Head of caudate nucleus (tissue), 42 donors: ENCODE data around the gene NOL6.
"Not testable (repeated sequence)": the region's sequence is repeated elsewhere in the genome, so short reads cannot be mapped to it uniquely, and the experiment has no call there.

Experiments used
- DNase-seq, 42 donors: peaks; one replicate each; pipeline versions ENCODE4 v3.0.0 to v3.0.0-alpha.2; 2020 to 2021; ENCODE audit warnings: mixed read lengths in 7 of 42
- intact Hi-C: fragments of 100-400 bp; cut with DNase I; formaldehyde crosslinking; loops from one replicate; pipeline ENCODE4 v1.15.0; 2022

The NOL6 gene

GRCh38 chr9:33473643-33474352 lies at the start of gene NOL6:
NOL6 (minus strand) TSS chr9:33473924; CDS start chr9:33473842, 82 bp downstream.
- DNase-seq = peak; percentile 91 to 99 (median 98)
- intact Hi-C loops = loop anchor here (5.0 to 10.0 kb wide), 2 partner anchors 39 to 179 kb away; partner anchors contain the start of gene NFX1

- intact Hi-C loops, DNase-seq: not testable (repeated sequence)
Observed at GRCh38 chr9:33521861-33522260, 48.1 kb upstream of the NOL6 start.

GRCh38 chr9:33517934-33518577 lies 44.3 kb upstream of the NOL6 start:
- DNase-seq, intact Hi-C loops: not testable (repeated sequence)

- intact Hi-C loops = no loop called here
- peak in 13 of 42 donors; percentile 9 to 72 (median 27) for DNase-seq
Observed at GRCh38 chr9:33517373-33517772, 43.6 kb upstream of the NOL6 start.

GRCh38 chr9:33516397-33516796 lies 42.7 kb upstream of the NOL6 start:
- intact Hi-C loops, DNase-seq: not testable (repeated sequence)

GRCh38 chr9:33515342-33515995 lies 41.7 kb upstream of the NOL6 start:
- intact Hi-C loops, DNase-seq: not testable (repeated sequence)

- intact Hi-C loops = loop anchor here (5.0 kb wide), 1 partner anchor 40 kb away; the partner anchor contains the start of gene NOL6
- peak in 1 of 42 donors; percentile 41 for DNase-seq
Observed at GRCh38 chr9:33512535-33512934, 38.8 kb upstream of the NOL6 start.

- intact Hi-C loops = loop anchor here (5.0 kb wide), 1 partner anchor 39 kb away; the partner anchor contains the start of gene NOL6
- DNase-seq = not testable (repeated sequence)
Observed at GRCh38 chr9:33511184-33511517, 37.4 kb upstream of the NOL6 start.

GRCh38 chr9:33510262-33511183 lies 36.8 kb upstream of the NOL6 start:
- DNase-seq = peak; percentile 41 to 85 (median 65)
- intact Hi-C loops = loop anchor here (5.0 kb wide), 1 partner anchor 38 kb away; the partner anchor contains the start of gene NOL6

GRCh38 chr9:33506626-33507370 lies 33.1 kb upstream of the NOL6 start:
- intact Hi-C loops = no loop called here
- no peak for DNase-seq

- intact Hi-C loops = no loop called here
- DNase-seq = no peak
Observed at GRCh38 chr9:33498387-33498786, 24.7 kb upstream of the NOL6 start.

GRCh38 chr9:33493819-33494218 lies 20.1 kb upstream of the NOL6 start:
- intact Hi-C loops, DNase-seq: not testable (repeated sequence)

GRCh38 chr9:33489066-33489465 lies 15.3 kb upstream of the NOL6 start:
- intact Hi-C loops = no loop called here
- no peak for DNase-seq

GRCh38 chr9:33485312-33485711 lies 11.6 kb upstream of the NOL6 start:
- intact Hi-C loops = not testable (repeated sequence)

GRCh38 chr9:33480976-33481375 lies 7.3 kb upstream of the NOL6 start:
- peak in 2 of 42 donors; percentile 4 to 24 for DNase-seq
- intact Hi-C loops = no loop called here

More at GRCh38 chr9:33485312-33485711, 11.6 kb upstream of the NOL6 start:
- DNase-seq = not testable (repeated sequence)

- intact Hi-C loops = no loop called here
- DNase-seq = no peak
Observed at GRCh38 chr9:33480106-33480505, 6.4 kb upstream of the NOL6 start.

- DNase-seq = peak in 5 of 42 donors; percentile 3 to 31 (median 15)
- intact Hi-C loops = loop anchor here (10.0 kb wide), 1 partner anchor 182 kb away; the partner anchor contains the start of gene NFX1
Observed at GRCh38 chr9:33476503-33476902, 2.8 kb upstream of the NOL6 start.

GRCh38 chr9:33475357-33475756 lies 1.6 kb upstream of the NOL6 start:
- intact Hi-C loops = loop anchor here (10.0 kb wide), 1 partner anchor 181 kb away; the partner anchor contains the start of gene NFX1
- peak in 2 of 42 donors; percentile 5 to 7 for DNase-seq
